GM12891 (cell line): ENCODE data around the gene CADM2.

Experiments
- DNase-seq: peaks from one replicate; pipeline ENCODE4 v3.0.0; 2011; ENCODE audit warnings: low spot score; ENCODE audit not compliant: insufficient read length
- FAIRE-seq: peaks from 2 replicates; lab custom pipeline; 2011; peaks lifted over from hg19 to GRCh38; lab: Jason Lieb, UNC
- PAX5 ChIP-seq: IDR thresholded peaks from 2 replicates; pipeline ENCODE4 v1.6.1; 2011; ENCODE audit warnings: low read length, moderate library complexity, mild to moderate bottlenecking; ENCODE audit not compliant: insufficient read depth, severe bottlenecking
- POLR2A ChIP-seq: IDR thresholded peaks from 2 replicates; pipeline ENCODE4 v1.6.1; 2011; ENCODE audit warnings: low read depth, low read length, control low read depth
- POLR2AphosphoS5 ChIP-seq: IDR thresholded peaks from 2 replicates; pipeline ENCODE4 v1.6.1; 2011; ENCODE audit warnings: low read depth, low read length, control low read depth
- POU2F2 ChIP-seq: IDR thresholded peaks from 2 replicates; pipeline ENCODE4 v1.6.1; 2011; ENCODE audit warnings: low read depth, mild to moderate bottlenecking, control low read depth, low read length, moderate library complexity
- SPI1 ChIP-seq: IDR thresholded peaks from 2 replicates; pipeline ENCODE4 v1.6.1; 2011; ENCODE audit warnings: low read depth, low read length, control low read depth
- TAF1 ChIP-seq: IDR thresholded peaks from 2 replicates; pipeline ENCODE4 v1.6.1; 2011; ENCODE audit warnings: low read depth, low read length, control low read depth

CADM2 gene

GRCh38 chr3:85875589-85875988 lies 916.8 kb downstream of the CADM2 start:
- no peak for DNase-seq
- no peak for TF ChIP-seq SPI1
- no peak for TF ChIP-seq TAF1
- no peak for TF ChIP-seq PAX5
- no peak for TF ChIP-seq POU2F2
- TF ChIP-seq POLR2AphosphoS5, result no peak
- TF ChIP-seq POLR2A, result no peak
- FAIRE-seq, result no peak

DNA sequence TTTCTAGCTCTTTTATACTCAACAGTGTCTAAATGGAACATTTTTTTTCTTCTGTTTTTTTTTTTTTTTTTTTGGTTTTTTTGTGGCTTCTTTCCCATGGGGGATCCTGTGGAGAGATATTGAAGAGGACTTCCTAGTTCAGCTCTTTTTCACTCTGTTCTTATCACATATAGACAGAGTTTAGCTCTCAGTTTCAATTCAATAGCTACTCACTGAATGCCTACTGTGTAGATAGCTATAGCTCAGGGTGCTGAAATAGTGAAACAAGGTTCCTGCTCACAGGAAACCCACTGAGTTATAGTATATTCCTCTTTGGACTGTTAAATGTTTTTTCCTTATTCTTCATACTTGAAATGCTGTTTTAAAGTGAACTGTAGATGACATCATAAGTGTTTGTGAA lies 918.8 kb downstream of the CADM2 start:
- no peak for FAIRE-seq
- no peak for DNase-seq
- no peak for TF ChIP-seq POLR2AphosphoS5

DNA sequence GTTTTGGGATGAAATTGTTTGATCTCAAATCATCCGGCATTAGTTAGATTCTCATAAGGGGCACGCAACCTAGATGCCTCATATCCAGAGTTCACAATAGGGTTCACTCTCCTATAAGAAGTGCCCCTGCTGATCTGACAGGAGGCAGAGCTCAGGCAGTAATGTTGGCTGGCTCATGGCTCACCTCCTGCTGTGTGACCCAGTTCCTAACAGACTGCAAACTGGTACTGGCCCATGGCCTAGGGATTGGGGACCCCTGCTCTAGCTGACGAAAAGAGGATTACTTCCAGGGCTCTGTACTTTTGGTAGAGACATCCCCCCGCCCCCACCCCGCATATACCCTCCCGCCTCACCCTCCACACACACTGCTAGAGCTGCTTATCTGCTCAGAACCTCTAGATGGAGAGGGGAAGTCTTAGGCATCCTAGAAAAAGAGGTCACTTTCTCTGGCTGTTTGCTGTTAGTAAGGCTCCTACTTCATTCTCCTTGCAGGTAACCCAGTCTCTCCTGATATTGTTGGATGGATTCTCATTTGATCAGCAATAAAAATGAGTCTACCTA lies 923.1 kb downstream of the CADM2 start:
- FAIRE-seq (no peak), DNase-seq (no peak)
- no peak for TF ChIP-seq TAF1
- TF ChIP-seq PAX5, result no peak
- TF ChIP-seq POU2F2, result no peak
- TF ChIP-seq SPI1, result no peak
- TF ChIP-seq POLR2AphosphoS5, result no peak
- TF ChIP-seq POLR2A, result no peak

GRCh38 chr3:85890043-85890555 lies 931.3 kb downstream of the CADM2 start:
- no peak for DNase-seq
- TF ChIP-seq PAX5, result no peak
- no peak for TF ChIP-seq SPI1
- TF ChIP-seq POLR2A, result no peak
- no peak for TF ChIP-seq POU2F2
- TF ChIP-seq TAF1, result no peak
- no peak for TF ChIP-seq POLR2AphosphoS5
- FAIRE-seq, result no peak

GRCh38 chr3:85903434-85903833 lies 944.6 kb downstream of the CADM2 start:
- no peak for FAIRE-seq
- TF ChIP-seq SPI1, result no peak
- TF ChIP-seq POU2F2, result no peak
- no peak for TF ChIP-seq POLR2A
- TF ChIP-seq TAF1, result no peak
- TF ChIP-seq POLR2AphosphoS5, result no peak
- TF ChIP-seq PAX5, result no peak
- no peak for DNase-seq

DNA sequence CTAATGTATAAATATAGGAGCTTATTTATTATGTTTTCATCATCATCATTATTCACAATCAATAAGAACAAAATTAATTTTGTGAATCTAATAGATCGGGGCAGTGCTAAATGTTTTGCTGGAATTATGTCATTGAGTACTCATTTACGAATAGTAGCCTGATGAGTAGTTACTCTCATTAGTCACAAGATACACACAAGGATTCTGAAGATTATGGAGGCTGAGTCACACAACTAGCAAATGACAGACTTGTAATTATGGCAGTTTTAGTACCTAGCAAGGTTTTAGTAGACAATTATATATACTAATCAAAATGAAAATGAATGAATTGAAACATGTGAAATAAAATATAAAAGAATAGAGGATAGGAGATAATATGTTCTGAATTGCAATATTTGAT lies 954.2 kb downstream of the CADM2 start:
- TF ChIP-seq PAX5 (no peak), POLR2A (no peak), SPI1 (no peak), POLR2AphosphoS5 (no peak)
- DNase-seq, result no peak
- no peak for FAIRE-seq

DNA sequence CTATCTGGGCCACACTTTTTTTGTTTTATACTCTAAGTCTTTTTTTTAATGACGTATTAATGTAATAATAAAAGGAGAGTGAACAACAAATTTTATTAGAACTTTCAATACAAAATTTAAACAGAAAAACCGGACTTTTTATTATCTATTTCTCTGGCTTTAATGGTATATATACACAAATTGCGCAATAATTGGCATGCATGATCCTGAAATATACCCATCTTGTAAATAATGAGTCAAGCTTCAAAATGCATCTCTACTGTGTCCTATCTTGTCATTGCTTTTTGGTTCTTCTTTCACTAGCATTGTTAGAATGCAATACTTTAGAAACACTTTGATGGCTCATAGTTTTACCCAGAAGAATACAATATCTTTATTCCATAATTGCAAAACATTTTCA lies 963.6 kb downstream of the CADM2 start:
- TF ChIP-seq POU2F2, result no peak
- TF ChIP-seq POLR2AphosphoS5, result no peak
- no peak for TF ChIP-seq SPI1
- TF ChIP-seq PAX5, result no peak
- DNase-seq (no peak), FAIRE-seq (no peak)

GRCh38 chr3:85930718-85931117 lies 971.9 kb downstream of the CADM2 start:
- TF ChIP-seq PAX5 (no peak), TAF1 (no peak)
- FAIRE-seq, result no peak
- no peak for DNase-seq

- FAIRE-seq (no peak), DNase-seq (no peak)
- no peak for TF ChIP-seq SPI1
- no peak for TF ChIP-seq TAF1
- no peak for TF ChIP-seq PAX5
- no peak for TF ChIP-seq POLR2A
- no peak for TF ChIP-seq POU2F2
- TF ChIP-seq POLR2AphosphoS5, result no peak
Observed at GRCh38 chr3:85933326-85933725, 974.5 kb downstream of the CADM2 start.

DNA sequence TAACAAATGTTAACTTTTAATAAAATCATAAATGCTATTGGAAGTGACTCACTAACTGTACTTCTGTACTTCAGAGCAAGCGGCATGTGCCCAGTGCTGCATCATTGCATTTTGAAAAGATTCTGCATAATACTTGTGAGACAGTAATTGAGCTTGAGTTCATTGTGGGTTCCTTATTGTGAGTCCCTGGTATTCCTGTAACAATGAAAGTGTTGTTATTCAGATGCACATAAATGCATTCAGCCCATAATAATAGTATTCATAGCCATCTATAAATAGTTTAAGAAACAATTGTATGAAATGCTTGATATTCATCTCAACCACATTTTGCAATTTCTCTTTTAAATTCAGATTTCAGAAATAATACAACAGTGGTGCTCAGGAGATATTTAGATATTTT lies 976.4 kb downstream of the CADM2 start:
- no peak for DNase-seq
- no peak for FAIRE-seq
- TF ChIP-seq POU2F2, result no peak
- no peak for TF ChIP-seq PAX5
- no peak for TF ChIP-seq POLR2A
- TF ChIP-seq TAF1, result no peak

GRCh38 chr3:85939074-85939482 lies 980.3 kb downstream of the CADM2 start:
- FAIRE-seq (no peak), DNase-seq (no peak)
- TF ChIP-seq TAF1, result no peak
- no peak for TF ChIP-seq POLR2AphosphoS5
- no peak for TF ChIP-seq POLR2A
- TF ChIP-seq PAX5, result no peak
- TF ChIP-seq SPI1, result no peak
- no peak for TF ChIP-seq POU2F2
